ENCODE measurements around the gene HK3.

Gene HK3, protein sequence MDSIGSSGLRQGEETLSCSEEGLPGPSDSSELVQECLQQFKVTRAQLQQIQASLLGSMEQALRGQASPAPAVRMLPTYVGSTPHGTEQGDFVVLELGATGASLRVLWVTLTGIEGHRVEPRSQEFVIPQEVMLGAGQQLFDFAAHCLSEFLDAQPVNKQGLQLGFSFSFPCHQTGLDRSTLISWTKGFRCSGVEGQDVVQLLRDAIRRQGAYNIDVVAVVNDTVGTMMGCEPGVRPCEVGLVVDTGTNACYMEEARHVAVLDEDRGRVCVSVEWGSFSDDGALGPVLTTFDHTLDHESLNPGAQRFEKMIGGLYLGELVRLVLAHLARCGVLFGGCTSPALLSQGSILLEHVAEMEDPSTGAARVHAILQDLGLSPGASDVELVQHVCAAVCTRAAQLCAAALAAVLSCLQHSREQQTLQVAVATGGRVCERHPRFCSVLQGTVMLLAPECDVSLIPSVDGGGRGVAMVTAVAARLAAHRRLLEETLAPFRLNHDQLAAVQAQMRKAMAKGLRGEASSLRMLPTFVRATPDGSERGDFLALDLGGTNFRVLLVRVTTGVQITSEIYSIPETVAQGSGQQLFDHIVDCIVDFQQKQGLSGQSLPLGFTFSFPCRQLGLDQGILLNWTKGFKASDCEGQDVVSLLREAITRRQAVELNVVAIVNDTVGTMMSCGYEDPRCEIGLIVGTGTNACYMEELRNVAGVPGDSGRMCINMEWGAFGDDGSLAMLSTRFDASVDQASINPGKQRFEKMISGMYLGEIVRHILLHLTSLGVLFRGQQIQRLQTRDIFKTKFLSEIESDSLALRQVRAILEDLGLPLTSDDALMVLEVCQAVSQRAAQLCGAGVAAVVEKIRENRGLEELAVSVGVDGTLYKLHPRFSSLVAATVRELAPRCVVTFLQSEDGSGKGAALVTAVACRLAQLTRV

DNA sequence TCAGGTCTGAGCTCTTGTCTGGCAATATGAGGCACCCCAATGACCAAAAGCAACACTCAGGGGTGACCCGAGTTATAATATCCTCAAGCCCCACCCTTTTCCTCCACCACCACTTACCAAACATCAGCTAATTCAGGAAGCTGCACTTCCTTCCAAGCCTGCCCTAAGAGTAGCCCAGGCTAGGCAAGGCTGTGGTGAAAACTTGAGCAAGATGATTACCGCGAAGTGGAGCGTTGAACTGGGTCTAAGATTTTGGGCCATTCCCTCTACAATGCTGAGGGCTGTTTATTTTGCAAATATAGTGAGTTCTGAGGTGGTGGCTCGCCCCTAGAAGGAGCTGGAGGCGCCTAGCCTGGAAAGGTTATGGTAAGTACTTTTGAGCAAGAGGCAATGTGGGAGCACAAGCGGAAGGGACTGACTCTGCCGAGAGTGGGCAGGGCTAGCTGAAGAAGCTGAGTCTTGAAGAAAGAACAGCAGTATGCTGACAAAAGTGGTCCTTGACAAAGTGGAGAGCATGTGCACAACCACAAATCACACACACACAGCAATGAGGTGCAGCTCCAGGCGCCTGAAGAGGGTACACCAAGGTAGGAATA is at the start of gene HK3:
TSS of gene HK3 (minus strand) at position 51 of the 596 bp plus-strand sequence. CDS start 3,187 bp downstream, outside the sequence.
- no peak for FAIRE-seq

DNA sequence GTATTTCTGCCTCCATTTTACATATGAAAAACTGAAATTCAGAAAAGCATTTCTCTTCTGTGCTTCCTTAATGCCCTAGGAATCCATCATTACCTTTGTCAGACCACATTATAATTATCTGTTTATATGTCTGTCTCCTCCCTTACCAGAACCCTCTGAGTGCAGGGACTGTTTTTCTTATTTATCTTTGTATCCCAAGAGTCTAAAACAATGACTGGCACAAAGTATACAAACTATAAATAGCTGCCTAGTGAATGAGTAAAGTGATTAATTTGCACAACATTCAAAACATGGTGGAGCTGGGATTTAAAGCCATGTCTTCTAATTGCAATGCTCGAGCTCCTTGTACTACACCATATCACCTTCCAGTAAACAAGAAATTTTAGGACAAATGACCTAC is 49.3 kb upstream of the HK3 start:
- FAIRE-seq, result no peak

DNA sequence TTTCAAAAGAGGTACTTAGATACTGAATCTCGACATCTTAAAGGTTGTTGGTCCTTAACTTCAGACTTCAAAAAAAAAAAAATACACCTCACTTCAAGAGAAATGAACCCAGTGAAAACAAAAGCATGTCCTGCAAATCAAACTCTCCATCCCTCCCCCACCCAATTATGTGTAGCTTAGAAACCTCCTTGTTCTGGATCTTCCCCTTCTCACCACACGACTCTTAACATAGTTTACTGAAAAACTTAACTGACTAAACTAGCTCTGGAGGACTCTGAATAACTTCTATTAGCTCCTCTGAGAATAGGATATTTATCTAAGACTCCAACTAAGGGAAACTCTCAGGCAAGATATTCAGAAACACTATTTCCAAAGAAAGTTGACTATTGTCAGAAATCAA is 48.7 kb upstream of the HK3 start:
- no peak for FAIRE-seq

DNA sequence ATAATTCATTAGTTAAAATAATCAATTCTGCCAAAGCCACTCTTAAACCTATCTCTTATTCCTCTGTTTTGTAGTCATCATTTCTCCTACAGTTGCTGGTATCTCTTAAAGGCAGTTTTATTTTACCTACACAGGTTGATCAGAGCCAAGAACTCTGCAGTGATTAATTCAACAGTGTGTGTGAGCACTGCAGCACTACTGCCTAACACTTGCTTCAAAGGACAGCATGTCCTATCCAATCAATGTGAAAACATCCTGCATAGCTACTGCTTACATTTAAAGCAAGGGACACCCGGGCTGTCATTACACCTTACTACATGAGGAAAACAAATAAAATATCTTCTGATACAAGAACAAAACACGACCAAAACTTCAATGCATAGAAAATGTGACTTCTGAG is 45.1 kb upstream of the HK3 start:
- no peak for FAIRE-seq

DNA sequence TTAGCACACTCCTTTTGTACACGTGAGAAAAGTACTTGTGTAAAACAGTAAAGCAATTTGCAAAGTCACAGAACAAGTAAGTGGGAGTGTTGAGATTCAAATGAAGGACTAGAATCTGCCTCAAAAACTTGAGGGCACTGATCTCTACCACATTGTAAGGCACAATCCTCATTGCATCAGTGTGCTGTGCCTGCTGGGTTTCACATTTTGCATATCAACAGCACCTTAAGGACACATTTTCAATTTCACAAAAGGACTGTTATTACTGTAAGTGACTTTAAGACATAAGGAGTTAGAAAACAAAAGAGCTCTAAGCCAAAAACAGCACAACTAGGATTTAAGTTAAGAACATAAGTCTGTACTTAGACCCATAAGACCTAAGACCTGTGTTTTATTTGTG is 44.7 kb upstream of the HK3 start:
- FAIRE-seq, result no peak

DNA sequence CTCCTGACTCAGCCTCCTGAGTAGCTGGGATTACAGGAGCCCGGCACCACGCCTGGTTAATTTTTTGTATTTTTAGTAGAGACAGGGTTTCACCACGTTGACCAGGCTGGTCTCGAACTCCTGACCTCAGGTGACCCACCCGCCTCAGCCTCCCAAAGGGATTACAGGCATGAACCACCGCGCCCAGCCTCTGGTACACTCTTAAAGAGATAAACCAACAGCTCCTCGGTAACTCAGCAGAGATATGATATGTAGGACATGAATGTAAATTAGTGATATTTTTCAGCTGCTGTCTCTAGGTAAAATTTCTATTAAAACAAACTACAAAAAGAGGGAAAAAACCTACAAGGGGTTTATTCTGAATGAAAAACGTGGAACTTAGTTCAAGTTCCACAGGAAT is 42.8 kb upstream of the HK3 start:
- FAIRE-seq, result no peak

DNA sequence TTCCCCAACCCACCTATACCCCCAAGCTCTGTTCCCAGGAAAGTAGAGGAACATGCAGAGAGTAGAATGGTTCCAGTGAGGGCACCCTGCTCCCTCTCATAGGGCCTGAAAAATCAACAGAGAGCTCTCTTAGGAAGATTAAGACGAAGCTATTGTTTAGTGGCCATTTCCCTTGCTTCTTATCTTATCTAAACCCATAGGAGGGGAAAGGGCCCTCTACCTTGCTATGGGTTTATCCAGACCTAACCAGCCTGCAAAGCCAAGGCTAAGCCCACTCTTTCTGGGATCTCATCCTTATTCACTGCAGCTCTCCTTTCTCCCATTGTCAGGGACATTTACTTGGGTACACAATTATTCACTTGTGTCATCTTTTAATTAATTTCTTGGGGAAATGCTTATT is 39.3 kb upstream of the HK3 start:
- FAIRE-seq, result no peak

DNA sequence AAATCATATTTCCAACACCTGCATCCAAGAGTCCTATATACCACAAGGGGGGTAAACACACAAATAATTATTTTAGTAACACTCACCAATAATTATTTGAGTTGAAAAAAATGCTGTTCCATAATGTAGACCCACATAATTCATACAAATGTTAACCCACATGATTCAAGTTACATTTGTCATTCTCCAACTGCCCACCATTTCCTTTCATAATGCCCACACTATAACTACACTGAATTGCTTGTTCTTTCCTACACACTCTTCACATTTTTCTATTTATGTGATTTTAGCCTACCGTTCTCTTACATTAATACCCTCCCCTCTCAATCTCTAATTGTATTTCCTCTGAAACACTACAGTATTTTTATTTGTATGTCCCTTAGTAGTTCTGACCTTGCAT is 35.9 kb upstream of the HK3 start:
- no peak for FAIRE-seq

DNA sequence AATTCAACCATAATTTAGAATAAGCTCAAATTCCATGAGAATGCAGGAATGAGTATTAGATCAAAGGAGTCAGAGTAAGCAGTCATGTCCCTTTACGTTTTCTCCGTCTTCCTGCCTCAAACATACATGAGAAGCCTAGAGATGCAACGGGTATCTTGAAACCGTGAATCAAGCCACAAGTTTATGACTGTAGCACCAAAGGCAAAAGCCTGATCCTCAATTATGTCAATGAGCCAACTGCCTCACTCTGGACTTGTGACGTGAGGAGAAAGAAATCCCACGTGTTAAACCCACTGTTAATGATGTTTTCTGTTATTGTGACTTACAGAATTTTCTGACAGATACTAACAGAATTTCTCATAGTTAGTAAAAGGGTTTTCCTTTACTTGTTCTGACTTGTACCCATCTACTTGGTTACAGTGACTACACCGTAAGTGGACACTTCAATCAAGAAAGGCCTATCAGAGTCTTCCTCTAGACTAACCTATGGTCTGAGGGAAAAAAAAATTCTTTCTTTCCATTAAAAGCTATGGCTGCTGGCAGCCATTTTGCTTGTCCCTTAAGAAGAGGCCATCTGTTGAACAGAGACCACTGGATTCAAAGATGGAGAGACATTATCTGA is 35.3 kb upstream of the HK3 start:
- FAIRE-seq, result no peak

DNA sequence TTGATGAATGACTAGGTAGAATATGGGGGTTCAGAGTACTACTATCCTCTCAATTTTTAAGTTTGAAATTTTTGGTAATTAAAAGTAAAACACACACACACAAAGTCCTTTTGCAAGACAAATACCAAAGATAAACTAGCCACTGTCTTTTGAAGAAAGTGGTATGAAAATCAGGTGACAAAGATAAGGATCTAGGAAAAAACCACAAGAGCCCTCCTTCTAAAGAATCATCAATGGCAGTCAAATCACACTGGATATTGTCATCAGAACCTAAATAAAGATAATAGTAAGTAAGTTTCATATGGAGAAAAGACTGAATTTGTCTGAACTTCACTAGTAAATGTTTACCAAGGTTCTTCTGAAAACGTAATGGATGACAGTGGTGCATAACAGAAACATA is 30.5 kb upstream of the HK3 start:
- no peak for FAIRE-seq

DNA sequence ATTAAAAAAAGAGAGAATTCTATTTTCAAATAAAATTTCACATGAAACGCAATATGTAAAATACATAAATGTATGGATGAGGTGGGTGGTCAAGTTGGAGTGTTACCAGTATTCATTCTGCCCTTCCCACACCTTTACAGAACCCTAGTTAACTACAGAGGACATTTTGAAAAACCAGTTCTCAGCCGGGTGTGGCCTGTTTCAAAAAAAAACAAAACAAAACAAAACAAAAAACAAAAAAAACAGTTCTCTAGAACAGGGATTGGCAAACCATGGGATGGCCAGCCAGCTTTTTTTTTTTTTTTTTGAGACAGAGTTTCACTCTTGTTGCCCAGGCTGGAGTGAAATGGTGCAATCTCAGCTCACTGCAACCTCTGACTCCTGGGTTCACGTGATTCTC is 28.4 kb upstream of the HK3 start:
- no peak for FAIRE-seq

DNA sequence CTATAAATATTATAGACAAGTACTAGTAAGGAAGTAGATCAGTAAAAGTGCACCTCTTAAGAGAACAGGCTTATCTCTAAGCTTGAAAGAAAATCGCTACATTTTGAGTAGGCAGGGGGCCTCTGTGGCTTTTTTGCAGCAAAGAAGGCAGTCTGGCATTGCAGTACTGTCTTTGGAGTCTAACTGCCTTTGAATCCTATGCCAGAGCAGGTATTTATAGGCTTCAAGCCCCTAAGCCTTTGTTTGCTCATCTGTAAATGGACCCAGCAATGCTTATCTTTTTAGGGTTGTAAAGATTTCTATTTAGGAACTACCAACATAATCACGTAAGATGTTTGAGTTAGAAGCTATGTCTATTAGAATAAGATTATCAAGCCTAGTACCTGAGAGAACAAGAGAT is 23.7 kb upstream of the HK3 start:
- FAIRE-seq, result no peak

DNA sequence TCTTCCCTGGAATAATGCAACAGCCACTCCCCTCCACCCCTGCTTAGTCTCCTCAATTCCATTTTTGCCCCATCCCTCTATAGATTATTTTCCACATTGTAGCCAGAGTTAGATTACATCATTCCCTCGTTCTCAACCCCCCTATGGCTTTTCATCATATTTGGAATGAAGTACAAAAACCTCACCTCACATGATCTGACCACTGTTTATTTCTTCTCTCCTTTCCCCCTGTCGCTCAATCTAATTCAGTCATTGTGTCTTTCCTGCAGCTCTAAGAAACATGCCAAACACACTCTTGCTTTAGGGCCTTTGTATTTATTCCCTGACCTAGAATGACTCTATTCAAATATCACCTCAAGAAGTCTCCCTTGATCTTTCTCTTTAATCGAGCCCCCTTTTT is 22.6 kb upstream of the HK3 start:
- no peak for FAIRE-seq

DNA sequence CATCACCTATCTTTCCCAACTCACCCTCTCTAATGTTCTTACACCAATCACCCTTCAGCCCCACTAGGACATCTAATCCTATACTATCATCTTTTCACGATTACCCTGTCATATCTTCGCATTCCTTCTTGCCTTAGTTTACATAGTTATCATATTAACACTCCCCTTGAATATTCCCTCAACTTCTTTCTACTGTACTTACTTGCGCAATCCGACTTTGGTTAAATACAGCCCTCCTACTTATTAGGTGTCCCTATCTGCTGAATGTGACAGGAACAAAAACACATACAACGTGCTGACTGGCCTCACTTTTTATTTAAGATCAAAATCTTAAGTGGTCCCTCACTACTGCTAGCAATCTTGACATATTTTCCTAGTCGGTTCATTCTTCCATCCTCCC is 19.5 kb upstream of the HK3 start:
- no peak for FAIRE-seq

DNA sequence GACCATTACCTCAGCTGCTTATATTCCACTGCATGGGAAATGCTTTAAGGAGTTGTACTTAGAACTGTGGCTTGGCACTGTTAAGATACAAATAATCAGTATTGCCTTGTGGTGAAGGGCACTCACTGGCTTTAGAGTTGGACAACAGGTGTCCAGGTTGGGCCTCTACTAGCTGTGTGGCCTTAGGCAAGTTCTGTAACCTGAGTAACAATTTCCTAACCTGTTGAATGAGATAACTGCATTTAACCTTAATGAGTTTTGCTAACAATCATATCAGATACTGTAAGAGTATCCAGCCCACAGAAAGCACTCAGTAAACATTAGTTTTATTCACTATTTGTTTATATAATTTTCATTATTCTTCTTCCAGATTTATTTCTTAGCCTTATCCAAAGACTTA is 17.2 kb upstream of the HK3 start:
- FAIRE-seq, result no peak

DNA sequence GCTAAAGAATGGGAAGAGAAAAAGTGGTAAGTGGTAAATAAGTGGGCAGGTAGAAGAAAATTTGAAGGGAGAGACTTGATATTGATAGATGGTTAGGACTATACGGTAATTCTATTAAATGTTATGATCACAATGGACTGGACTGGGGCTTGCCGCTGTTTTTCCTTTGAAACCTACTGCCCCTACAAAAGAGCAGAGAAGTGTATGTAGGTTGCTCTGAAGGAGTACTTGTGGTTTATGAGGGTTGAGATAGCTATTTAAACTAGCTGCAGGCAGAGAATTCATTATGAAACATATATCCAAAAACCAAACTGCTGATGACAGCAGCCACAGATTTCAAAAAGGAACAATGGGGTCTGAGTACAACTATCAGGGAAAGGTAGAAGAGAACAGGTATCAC is 16.8 kb upstream of the HK3 start:
- no peak for FAIRE-seq

DNA sequence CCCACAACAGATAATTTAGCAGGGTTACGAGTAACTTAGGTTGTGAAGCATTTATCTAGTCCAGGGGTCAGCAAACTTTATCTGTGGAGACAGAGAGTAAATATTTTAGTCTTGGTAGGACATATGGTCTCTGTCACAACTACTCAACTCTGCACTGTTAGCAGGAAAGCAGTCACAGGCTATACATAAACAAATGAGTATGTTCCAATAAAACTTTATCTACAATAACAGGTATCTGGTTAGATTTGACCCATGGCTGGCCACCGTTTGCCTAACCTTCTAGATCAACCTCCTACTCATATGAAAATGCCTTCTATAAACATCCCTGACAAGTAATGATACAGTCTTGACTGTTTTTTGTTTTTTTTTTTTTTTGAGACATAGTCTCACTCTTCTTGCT is 13.0 kb upstream of the HK3 start:
- no peak for FAIRE-seq

DNA sequence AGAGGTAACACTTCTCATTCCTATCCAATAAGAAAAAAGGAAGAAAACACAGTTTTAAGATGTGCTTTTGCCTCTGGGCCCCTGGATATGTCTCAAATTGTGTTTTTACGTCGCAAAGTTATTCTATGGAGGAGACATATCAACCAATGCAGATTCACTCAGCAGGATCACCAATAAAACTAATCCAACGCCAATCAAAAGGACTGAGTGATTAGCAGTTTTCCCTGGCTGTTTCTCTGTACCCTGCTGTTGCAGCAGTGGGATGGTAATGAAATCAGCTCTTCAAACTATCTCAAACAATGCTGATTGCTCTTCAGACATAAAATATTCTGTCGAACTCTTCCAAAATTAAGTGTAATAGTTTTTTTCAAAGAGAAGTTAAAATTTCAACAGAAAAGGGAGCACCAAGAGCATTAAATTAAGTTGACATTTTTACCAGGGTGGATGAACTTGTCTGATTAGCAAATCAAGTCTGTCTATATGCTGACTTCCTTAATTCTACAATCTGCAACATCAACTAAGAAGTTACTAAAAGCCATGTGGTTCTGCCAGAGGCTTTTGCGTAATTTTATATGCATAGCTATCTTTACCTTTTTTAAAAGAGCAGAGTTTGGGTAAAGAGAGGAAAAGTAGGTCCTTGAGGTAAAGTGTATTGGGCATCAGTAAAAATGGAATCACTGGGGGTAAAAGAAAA is 9.7 kb upstream of the HK3 start:
- no peak for FAIRE-seq

DNA sequence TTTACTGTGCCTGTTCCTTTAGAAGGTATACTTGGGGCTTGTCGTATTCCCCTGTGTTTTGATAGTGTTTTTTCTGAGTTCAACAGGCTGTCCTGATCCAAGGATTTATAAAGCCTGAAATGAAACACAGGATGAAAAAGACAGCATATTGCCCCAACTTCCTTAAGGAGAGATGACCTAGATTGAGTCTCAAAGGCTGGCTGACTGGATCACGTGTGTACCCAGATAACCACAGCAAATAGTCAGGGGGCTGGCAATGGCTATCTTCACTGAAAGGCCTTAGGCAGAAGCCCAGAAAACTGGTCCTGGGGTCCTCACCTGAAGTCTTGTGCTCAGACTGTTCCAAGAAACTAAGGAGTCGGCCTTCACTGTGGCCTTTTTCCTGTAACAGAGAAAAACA is 7.7 kb upstream of the HK3 start:
- no peak for FAIRE-seq

DNA sequence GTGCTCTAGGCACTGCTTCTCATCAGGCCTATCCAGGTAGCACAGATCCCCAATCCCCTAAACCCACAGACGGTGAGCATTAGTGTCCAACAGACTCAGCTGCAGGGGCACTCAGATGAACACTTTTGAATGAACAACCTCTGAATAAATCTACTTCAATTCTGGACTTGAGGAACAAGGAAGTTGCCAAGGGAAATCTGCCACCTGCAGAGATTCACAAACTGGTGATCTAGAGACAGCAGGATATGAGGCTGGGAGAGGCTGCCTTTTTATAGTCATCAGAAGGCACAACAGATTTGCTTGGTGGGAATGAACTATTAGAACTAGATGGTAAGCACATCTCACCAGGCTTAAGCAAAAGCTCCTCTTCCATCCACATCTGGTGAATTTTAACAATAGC is 7.0 kb upstream of the HK3 start:
- FAIRE-seq, result no peak

DNA sequence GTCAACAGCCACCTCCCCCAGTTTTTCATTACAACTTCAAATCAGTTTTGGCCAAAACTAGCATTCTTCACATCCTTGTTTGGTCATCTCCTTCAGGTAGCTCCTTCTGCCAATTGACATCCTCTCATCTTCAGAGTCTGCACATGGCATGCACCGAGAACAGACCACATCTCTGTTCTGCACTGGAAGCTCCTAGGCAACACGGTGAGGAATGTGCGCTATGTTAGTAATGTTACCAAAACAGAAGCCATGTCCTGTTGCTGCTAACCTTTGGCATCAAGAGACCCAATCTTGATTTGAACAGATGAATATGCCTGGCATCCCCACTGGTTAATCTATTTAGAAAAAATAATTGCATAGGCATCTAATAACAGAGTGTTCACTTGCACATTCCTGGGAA is 5.1 kb upstream of the HK3 start:
- no peak for FAIRE-seq

DNA sequence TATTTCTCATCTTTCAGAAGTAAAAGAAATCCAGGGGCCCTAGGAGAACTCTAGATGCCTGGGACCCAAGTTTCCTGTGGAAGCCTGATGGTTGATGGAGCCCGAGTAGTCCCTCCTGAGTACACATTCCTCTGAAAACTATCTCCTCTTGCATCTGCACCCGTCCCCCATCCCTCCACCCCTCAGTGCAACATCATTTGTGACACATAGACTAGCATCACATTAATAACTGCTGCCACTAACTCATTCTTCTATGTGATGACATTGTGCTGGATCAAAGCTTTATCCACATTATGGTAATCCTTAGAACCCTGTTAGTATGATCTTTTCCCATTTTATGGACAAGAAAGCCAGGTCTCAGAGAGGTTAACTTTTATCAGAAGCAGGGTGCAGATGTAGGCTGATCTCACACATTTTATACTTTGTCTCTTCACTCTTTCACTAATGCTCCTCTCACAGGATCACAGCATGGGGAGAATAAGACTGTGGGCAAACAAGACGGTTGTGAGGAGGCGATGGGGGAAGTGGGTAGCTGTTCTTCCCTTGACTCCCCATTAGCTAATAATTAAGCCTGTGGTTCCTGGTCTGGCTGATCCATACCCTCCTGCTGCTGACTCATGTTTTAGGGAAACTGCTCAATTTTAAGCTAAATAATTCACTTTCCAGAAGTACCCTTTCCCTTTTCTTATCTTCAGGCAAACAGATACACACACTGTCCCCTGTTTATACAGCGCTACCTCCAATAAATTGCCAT is 3.9 kb upstream of the HK3 start:
- no peak for FAIRE-seq
